Fibroblast of lung (primary cell): ENCODE measurements around the gene SNAPC2. TPM values are rescaled to one million over a fixed set of nuclear protein-coding genes. Genes with fewer than 3 reads are reported as not detected.
A peak's percentile ranks its signal among the peaks of the same experiment; 100 is the strongest.

Source experiments
- DNase-seq, 2 donors: peaks; one replicate each; pipeline versions ENCODE4 v3.0.0 to v3.0.0-alpha.2; 2010; ENCODE audit warnings: low read depth in 2 of 2
- H2AFZ ChIP-seq: 2 replicates; pipeline ENCODE4 v1.5.1; 2012; ENCODE audit warnings: low read length, control low read depth, inconsistent platforms
- H3K27ac ChIP-seq: 2 replicates; pipeline ENCODE4 v1.5.1; 2011; ENCODE audit warnings: low read length, control low read depth; ENCODE audit not compliant: insufficient read depth
- H3K27me3 ChIP-seq: 2 replicates; pipeline ENCODE4 v1.5.1; 2011; ENCODE audit warnings: mild to moderate bottlenecking, low read length; ENCODE audit not compliant: control insufficient read depth, insufficient read depth
- H3K36me3 ChIP-seq: 2 replicates; pipeline ENCODE4 v1.5.1; 2011; ENCODE audit warnings: low read length; ENCODE audit not compliant: control insufficient read depth, insufficient read depth
- H3K4me1 ChIP-seq: 2 replicates; pipeline ENCODE4 v1.5.1; 2011; ENCODE audit warnings: low read length; ENCODE audit not compliant: control insufficient read depth, insufficient read depth; ENCODE audit errors: extremely low read depth
- H3K4me2 ChIP-seq: 2 replicates; pipeline ENCODE4 v1.5.1; 2011; ENCODE audit warnings: low read length, control low read depth; ENCODE audit not compliant: insufficient read depth; ENCODE audit errors: extremely low read depth
- H3K4me3 ChIP-seq, 4 experiments: fragments of 200-600 bp in 1 of 4; sonication (generic) in 1 of 4; replicated peaks in 1 of 4; 2 replicates each; pipeline ENCODE4 v1.5.1; 2011 to 2016; ENCODE audit warnings: low read length in 4 of 4, low read depth in 3 of 4, mild to moderate bottlenecking in 3 of 4, control low read depth in 2 of 4, inconsistent platforms in 1 of 4, mixed read lengths in 1 of 4; ENCODE audit not compliant: insufficient read depth in 1 of 4; ENCODE audit errors: control extremely low read depth in 1 of 4
- H3K79me2 ChIP-seq: 2 replicates; pipeline ENCODE4 v1.5.1; 2012; ENCODE audit warnings: mild to moderate bottlenecking, low read length, inconsistent platforms; ENCODE audit not compliant: control insufficient read depth, insufficient read depth
- H3K9ac ChIP-seq: 2 replicates; pipeline ENCODE4 v1.5.1; 2011; ENCODE audit warnings: mild to moderate bottlenecking, low read length, control low read depth; ENCODE audit not compliant: insufficient read depth
- H3K9me3 ChIP-seq: 2 replicates; pipeline ENCODE4 v1.5.1; 2012; ENCODE audit warnings: low read depth, low read length; ENCODE audit not compliant: control insufficient read depth, insufficient read depth
- H4K20me1 ChIP-seq: 2 replicates; pipeline ENCODE4 v1.5.1; 2011; ENCODE audit warnings: low read length; ENCODE audit not compliant: control insufficient read depth, insufficient read depth; ENCODE audit errors: extremely low read depth
- EZH2 ChIP-seq: IDR thresholded peaks from 2 replicates; pipeline ENCODE4 v1.5.1; 2012; ENCODE audit warnings: low read length, control low read depth, mild to moderate bottlenecking; ENCODE audit errors: missing control alignments
- polyA plus RNA-seq, 2 donors: library from polyadenylated mRNA; depleted of rRNA in 1 of 2; stranded (reverse) in 1 of 2; unstranded in 1 of 2; fragments of >200 nt; gene quantifications; 2 replicates each; pipeline ENCODE4 v1.2.1, GENCODE V29; 2011 to 2012; ENCODE audit warnings: missing spikeins in 1 of 2
- total RNA-seq: library from RNA; depleted of rRNA; stranded (reverse); fragments of >200 nt; gene quantifications from 2 replicates; pipeline ENCODE4 v1.2.1, GENCODE V29; 2014
- TF ChIP-seq, protein P1 (sequence below), 2 donors: IDR thresholded peaks in 1 of 2; conservative IDR thresholded peaks in 1 of 2; 1 replicate in 1 of 2; 2 replicates in 1 of 2; pipeline ENCODE4 v1.5.1; 2011 to 2012; ENCODE audit warnings: low read length in 2 of 2, control low read depth in 1 of 2, inconsistent platforms in 1 of 2, low read depth in 1 of 2, mild to moderate bottlenecking in 1 of 2

SNAPC2 gene
- total and polyA plus RNA-seq, 2 donors (not counting 1 experiment from before 2014, with no cell fraction given): 11.4 to 13.4 TPM

DNA sequence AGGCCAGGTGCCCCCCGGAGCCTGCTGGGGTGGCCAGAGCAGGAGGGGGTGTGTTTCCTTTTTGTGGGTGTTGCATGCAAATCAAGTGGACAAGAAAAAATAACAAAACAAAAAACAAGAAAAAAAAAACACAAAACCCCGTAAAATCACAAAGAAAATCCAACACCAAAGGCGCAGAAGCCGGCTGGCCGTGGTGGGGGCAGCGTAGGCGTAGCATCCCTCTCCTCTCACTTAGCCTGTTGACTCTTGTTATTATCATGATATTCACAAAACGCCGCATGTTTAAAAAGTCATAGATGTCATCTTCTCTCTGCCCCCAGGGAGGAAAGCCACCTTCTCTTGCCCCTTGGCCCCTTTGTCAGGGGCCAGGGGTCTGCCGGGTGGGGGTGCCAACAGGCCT lies 6.5 kb upstream of the SNAPC2 start:
- no peaks in the 10 kb centered on the region for H4K20me1 ChIP-seq
- no peak for DNase-seq
- TF ChIP-seq, protein P1, sequence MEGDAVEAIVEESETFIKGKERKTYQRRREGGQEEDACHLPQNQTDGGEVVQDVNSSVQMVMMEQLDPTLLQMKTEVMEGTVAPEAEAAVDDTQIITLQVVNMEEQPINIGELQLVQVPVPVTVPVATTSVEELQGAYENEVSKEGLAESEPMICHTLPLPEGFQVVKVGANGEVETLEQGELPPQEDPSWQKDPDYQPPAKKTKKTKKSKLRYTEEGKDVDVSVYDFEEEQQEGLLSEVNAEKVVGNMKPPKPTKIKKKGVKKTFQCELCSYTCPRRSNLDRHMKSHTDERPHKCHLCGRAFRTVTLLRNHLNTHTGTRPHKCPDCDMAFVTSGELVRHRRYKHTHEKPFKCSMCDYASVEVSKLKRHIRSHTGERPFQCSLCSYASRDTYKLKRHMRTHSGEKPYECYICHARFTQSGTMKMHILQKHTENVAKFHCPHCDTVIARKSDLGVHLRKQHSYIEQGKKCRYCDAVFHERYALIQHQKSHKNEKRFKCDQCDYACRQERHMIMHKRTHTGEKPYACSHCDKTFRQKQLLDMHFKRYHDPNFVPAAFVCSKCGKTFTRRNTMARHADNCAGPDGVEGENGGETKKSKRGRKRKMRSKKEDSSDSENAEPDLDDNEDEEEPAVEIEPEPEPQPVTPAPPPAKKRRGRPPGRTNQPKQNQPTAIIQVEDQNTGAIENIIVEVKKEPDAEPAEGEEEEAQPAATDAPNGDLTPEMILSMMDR (conservative IDR thresholded peaks at IDR 0.05 in 1 of 2, IDR thresholded peaks at IDR 0.05 in 1 of 2; ENCODE audit: low read depth in 1 of 2, low read length in 2 of 2): no peak
- TF ChIP-seq EZH2: no peak

GRCh38 chr19:7914099-7914498 lies 6.0 kb upstream of the SNAPC2 start:
- TF ChIP-seq, protein P1 (conservative IDR thresholded peaks at IDR 0.05 in 1 of 2, IDR thresholded peaks at IDR 0.05 in 1 of 2; ENCODE audit: low read depth in 1 of 2, low read length in 2 of 2): no peak
- TF ChIP-seq EZH2: no peak
- Histone ChIP-seq H3K36me3 (peaks cover 17% of the 10 kb centered on the region), H3K9ac (no peak overlapping the region), H4K20me1 (no peaks in the 10 kb centered on the region), H3K79me2 (no peaks in the 10 kb centered on the region), H3K4me1 (peaks cover 8% of the 10 kb centered on the region), H3K9me3 (no peaks in the 10 kb centered on the region), H3K4me2 (no peak overlapping the region), H2AFZ (no peak overlapping the region), H3K4me3 (no peak overlapping the region), H3K27me3 (peaks cover 8% of the 10 kb centered on the region), H3K27ac (no peak overlapping the region)
- DNase-seq: no peak

More for the DNA sequence above, 6.5 kb upstream of the SNAPC2 start:
- Histone ChIP-seq H3K36me3 (peaks cover 19% of the 10 kb centered on the region), H2AFZ (no peak overlapping the region), H3K4me3 (no peak overlapping the region), H3K27me3 (peaks cover 8% of the 10 kb centered on the region), H3K4me1 (peaks cover 8% of the 10 kb centered on the region), H3K27ac (no peak overlapping the region), H3K4me2 (no peak overlapping the region), H3K9me3 (no peaks in the 10 kb centered on the region), H3K79me2 (no peaks in the 10 kb centered on the region), H3K9ac (no peak overlapping the region)

GRCh38 chr19:7914598-7915045 lies 5.5 kb upstream of the SNAPC2 start, which contains the start of gene TGFBR3L:
Gene TGFBR3L, plus strand, starts transcription at chr19:7914830.
- H2AFZ ChIP-seq: no peak within 1 kb of the TSS
- TF ChIP-seq EZH2: no peak
- TF ChIP-seq, protein P1 (conservative IDR thresholded peaks at IDR 0.05 in 1 of 2, IDR thresholded peaks at IDR 0.05 in 1 of 2; ENCODE audit: low read depth in 1 of 2, low read length in 2 of 2): no peak
- peak within 1 kb of the TSS; percentile 80 for H3K4me2 ChIP-seq
- no peak within 1 kb of the TSS for H3K27ac ChIP-seq
- H3K4me3 ChIP-seq: no peak within 1 kb of the TSS
- peaks cover 8% of the 10 kb centered on the region for H3K27me3 ChIP-seq
- H3K9ac ChIP-seq: no peak within 1 kb of the TSS
- DNase-seq: no peak
- H3K9me3 ChIP-seq: no peaks in the 10 kb centered on the region
- H4K20me1 ChIP-seq: no peaks in the 10 kb centered on the region
- peaks cover 14% of the 10 kb centered on the region for H3K36me3 ChIP-seq
- H3K4me1 ChIP-seq: peaks cover 10% of the 10 kb centered on the region
- H3K79me2 ChIP-seq: no peaks in the 10 kb centered on the region
